LNCAP (cell line): ENCODE measurements around the gene HSPA1B.

Source experiments
- CTCF ChIP-seq: fragments of 450-650 bp; IDR thresholded peaks from 2 replicates; pipeline ENCODE4 v1.5.1; 2017; ENCODE audit warnings: mild to moderate bottlenecking

The HSPA1B gene

GRCh38 chr6:31782126-31782855 lies 45.2 kb upstream of the HSPA1B start:
- no peak for TF ChIP-seq CTCF

GRCh38 chr6:31784098-31784925 lies 43.2 kb upstream of the HSPA1B start:
- no peak for TF ChIP-seq CTCF

- no peak for TF ChIP-seq CTCF
Measured at GRCh38 chr6:31785475-31785874, 42.1 kb upstream of the HSPA1B start.

GRCh38 chr6:31791324-31792089 lies 36.0 kb upstream of the HSPA1B start:
- TF ChIP-seq CTCF = peak; percentile 50

GRCh38 chr6:31792090-31792374 lies 35.5 kb upstream of the HSPA1B start:
- no peak for TF ChIP-seq CTCF

- TF ChIP-seq CTCF = no peak
Measured at GRCh38 chr6:31792761-31793171, 34.8 kb upstream of the HSPA1B start.

GRCh38 chr6:31794294-31794865 lies 33.2 kb upstream of the HSPA1B start:
- TF ChIP-seq CTCF = no peak
